ENCODE measurements around the gene AFF3.

DNA sequence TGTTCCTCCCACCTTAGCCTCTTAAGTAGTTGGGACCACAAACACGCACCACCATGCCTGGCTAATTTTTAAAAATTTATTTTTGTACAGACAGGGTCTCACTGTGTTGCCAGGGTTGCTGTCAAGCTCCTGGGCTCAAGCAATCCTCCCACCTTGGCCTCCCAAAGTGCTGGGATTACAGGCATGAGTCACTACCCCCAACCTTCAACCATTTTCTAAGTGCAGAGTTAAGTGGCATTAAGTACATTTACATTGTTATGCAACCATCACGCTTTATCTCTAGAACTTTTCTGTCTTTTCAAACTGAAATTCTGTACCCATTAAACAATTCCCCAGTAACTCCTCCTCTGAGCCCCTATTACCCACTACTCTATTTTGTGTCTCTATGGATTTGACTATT is 45.9 kb upstream of the AFF3 start:
- TF ChIP-seq, protein P1, sequence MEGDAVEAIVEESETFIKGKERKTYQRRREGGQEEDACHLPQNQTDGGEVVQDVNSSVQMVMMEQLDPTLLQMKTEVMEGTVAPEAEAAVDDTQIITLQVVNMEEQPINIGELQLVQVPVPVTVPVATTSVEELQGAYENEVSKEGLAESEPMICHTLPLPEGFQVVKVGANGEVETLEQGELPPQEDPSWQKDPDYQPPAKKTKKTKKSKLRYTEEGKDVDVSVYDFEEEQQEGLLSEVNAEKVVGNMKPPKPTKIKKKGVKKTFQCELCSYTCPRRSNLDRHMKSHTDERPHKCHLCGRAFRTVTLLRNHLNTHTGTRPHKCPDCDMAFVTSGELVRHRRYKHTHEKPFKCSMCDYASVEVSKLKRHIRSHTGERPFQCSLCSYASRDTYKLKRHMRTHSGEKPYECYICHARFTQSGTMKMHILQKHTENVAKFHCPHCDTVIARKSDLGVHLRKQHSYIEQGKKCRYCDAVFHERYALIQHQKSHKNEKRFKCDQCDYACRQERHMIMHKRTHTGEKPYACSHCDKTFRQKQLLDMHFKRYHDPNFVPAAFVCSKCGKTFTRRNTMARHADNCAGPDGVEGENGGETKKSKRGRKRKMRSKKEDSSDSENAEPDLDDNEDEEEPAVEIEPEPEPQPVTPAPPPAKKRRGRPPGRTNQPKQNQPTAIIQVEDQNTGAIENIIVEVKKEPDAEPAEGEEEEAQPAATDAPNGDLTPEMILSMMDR (conservative IDR thresholded peaks at IDR 0.05 in 1 of 2, IDR thresholded peaks at IDR 0.05 in 1 of 2; ENCODE audit: extremely low read depth in 1 of 2, insufficient read depth in 1 of 2, low read depth in 1 of 2, low read length in 2 of 2): no peak
- no peak for TF ChIP-seq EZH2 (IDR thresholded peaks at IDR 0.05; ENCODE audit: borderline replicate concordance, low read length)

All from mammary epithelial cell (primary cell).